ENCODE measurements around the gene CRYZ. TPM values are rescaled to one million over a fixed set of nuclear protein-coding genes. Genes with fewer than 3 reads are reported as not detected.
"Not testable (repeated sequence)": the region's sequence is repeated elsewhere in the genome, so short reads cannot be mapped to it uniquely, and the experiment has no call there.

CRYZ gene
- total and polyA plus RNA-seq, 8 donors, result 39.5 to 78.6 (median 61.8) TPM

- no peak for ATAC-seq
- TF ChIP-seq CTCF (IDR thresholded peaks at IDR 0.05), result no peak
- Histone ChIP-seq H3K4me3 (no peak overlapping the region), H3K27me3 (no peaks in the 10 kb centered on the region), H3K4me1 (peaks cover 7 to 12% of the 10 kb centered on the region in 2 donors), H3K36me3 (peaks cover 0 to 52% of the 10 kb centered on the region in 2 donors), H3K9me3 (peaks cover 0 to 5% of the 10 kb centered on the region in 2 donors), H3K27ac (no peak overlapping the region)
- no peak for DNase-seq
- intact Hi-C loops (cut with DNase I), result no loop called here
These were observed 4.5 kb upstream of the CRYZ start for GRCh38 chr1:74737333-74737732.

DNA sequence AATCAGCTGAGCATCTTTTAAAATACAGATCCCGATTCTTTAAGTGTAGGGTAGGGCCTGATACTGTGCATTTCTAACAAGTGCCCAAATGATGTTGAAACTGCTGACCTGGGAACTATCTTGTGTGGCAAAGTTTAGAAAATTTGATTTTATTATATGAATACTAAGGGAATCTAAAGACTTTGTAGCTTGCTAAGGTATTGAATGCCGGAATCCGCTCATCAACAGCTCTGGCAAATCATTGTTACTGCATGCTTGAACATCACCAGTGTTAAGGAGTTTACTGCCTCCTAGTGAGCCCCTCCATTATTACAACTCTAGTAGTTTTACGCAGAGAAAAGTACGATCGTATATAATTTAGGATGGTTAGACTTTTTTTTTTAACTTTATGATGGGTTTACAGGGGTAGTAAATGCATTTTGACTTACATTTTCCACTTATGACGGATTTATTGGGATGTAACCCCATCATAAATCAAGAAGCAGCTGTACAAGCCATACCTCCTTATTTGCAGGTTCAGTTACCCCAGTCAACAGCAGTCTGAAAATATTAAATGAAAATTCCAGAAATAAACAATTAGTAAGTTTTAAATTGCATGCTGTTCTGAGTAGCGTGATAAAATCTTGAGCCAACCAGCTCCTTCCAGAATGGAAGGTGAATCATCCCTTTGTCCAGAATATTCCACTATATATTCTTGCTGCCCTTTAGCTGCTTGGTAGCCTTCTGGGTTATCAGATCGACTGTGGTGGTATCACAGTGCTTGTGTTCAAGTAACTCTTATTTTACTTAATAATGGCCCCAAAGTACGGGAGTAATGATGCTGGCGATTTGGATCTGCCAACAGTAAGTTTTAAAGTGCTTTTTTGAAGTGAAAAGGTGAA is 994 bp upstream of the CRYZ start:
- DNase-seq (peak in 2 of 4 donors; percentile 48 to 71), ATAC-seq (peak; percentile 84)
- Histone ChIP-seq H3K4me3 (peak overlapping the region; percentile 49 to 68), H3K4me1 (peaks cover 11 to 12% of the 10 kb centered on the region in 2 donors), H3K36me3 (peaks cover 0 to 17% of the 10 kb centered on the region in 2 donors), H3K9me3 (no peaks in the 10 kb centered on the region), H3K27ac (peak overlapping the region; percentile 91 to 95), H3K27me3 (no peaks in the 10 kb centered on the region)
- intact Hi-C loops (cut with DNase I), result no loop called here
- peak; percentile 64 to 71 for TF ChIP-seq CTCF (IDR thresholded peaks at IDR 0.05)

- H3K9me3 ChIP-seq; H3K27me3 ChIP-seq; H3K36me3 ChIP-seq; intact Hi-C loops (cut with DNase I): not testable (repeated sequence)
- peak overlapping the region; percentile 91 to 95 for H3K27ac ChIP-seq
- peak in 1 of 4 donors; percentile 35 for DNase-seq
- peak; percentile 25 for ATAC-seq
- peaks cover 11 to 12% of the 10 kb centered on the region in 2 donors for H3K4me1 ChIP-seq
- peak overlapping the region; percentile 49 to 68 for H3K4me3 ChIP-seq
These were observed 541 bp downstream of the CRYZ start for GRCh38 chr1:74732071-74732946.

GRCh38 chr1:74731399-74732052 is 1.3 kb downstream of the CRYZ start:
- Histone ChIP-seq H3K4me3 (peak overlapping the region; percentile 49 to 68), H3K27ac (peak overlapping the region in 1 of 2 donors; percentile 95), H3K4me1 (peaks cover 11 to 12% of the 10 kb centered on the region in 2 donors), H3K27me3 (no peaks in the 10 kb centered on the region), H3K9me3 (peaks cover 0 to 3% of the 10 kb centered on the region in 2 donors), H3K36me3 (peaks cover 0 to 3% of the 10 kb centered on the region in 2 donors)
- intact Hi-C loops (cut with DNase I), result no loop called here
- ATAC-seq, result peak; percentile 13
- DNase-seq, result peak in 1 of 4 donors; percentile 13
- no peak for TF ChIP-seq CTCF (IDR thresholded peaks at IDR 0.05)

GRCh38 chr1:74729741-74730478 is 2.9 kb downstream of the CRYZ start:
- ATAC-seq, result no peak
- no peak for TF ChIP-seq CTCF (IDR thresholded peaks at IDR 0.05)
- intact Hi-C loops (cut with DNase I), result no loop called here
- Histone ChIP-seq H3K27ac (no peak overlapping the region), H3K4me1 (peaks cover 11 to 12% of the 10 kb centered on the region in 2 donors), H3K9me3 (peaks cover 0 to 12% of the 10 kb centered on the region in 2 donors), H3K4me3 (no peak overlapping the region), H3K27me3 (no peaks in the 10 kb centered on the region), H3K36me3 (peaks cover 0 to 10% of the 10 kb centered on the region in 2 donors)
- DNase-seq, result no peak

Measured in left lung (tissue), 10 donors.